Suprapubic skin (tissue), 4 donors: ENCODE data around the gene CMAS.

ENCODE experiments used
- EP300 ChIP-seq: sonication (generic); formaldehyde crosslinking; IDR thresholded peaks from one replicate; pipeline ENCODE4 v1.6.1; 2017; ENCODE audit warnings: antibody characterized with exemption
- POLR2A ChIP-seq, 2 donors: fragments of 450-650 bp; IDR thresholded peaks; one replicate each; pipeline ENCODE4 v1.6.1; 2017; ENCODE audit warnings: antibody characterized with exemption in 2 of 2, mild to moderate bottlenecking in 2 of 2, moderate library complexity in 2 of 2
- POLR2AphosphoS5 ChIP-seq, 3 donors: sonication (generic); formaldehyde crosslinking; IDR thresholded peaks; one replicate each; pipeline ENCODE4 v1.6.1; 2017; ENCODE audit warnings: antibody characterized with exemption in 3 of 3
- TF ChIP-seq, protein P1 (sequence below), 2 donors: fragments of 200-600 bp in 1 of 2; fragments of 450-650 bp in 1 of 2; sonication (generic) in 1 of 2; IDR thresholded peaks; one replicate each; pipeline ENCODE4 v1.5.1; 2016 to 2019; ENCODE audit warnings: antibody characterized with exemption in 2 of 2, mild to moderate bottlenecking in 1 of 2, moderate library complexity in 1 of 2

DNA sequence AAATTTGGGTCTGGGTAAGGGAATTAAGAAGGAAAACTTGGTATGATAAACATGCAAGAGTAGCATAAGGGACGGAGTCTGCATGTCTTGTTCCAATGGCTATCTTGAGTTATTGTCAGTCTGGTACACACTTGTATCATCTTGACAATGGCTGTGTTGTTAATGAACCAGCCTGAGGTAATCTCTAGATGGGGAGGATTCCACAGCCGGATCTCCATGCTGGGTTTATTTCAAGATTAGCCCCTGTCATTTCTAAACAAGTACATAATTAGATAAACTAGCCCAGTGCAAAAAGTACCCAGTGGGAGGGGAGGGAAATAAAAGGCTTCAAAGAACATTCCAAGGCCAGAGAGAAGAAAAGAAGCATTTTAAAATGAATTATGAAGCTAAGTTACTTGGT lies 16.5 kb upstream of the CMAS start:
- no peak for TF ChIP-seq POLR2A (IDR thresholded peaks at IDR 0.05)
- TF ChIP-seq, protein P1, sequence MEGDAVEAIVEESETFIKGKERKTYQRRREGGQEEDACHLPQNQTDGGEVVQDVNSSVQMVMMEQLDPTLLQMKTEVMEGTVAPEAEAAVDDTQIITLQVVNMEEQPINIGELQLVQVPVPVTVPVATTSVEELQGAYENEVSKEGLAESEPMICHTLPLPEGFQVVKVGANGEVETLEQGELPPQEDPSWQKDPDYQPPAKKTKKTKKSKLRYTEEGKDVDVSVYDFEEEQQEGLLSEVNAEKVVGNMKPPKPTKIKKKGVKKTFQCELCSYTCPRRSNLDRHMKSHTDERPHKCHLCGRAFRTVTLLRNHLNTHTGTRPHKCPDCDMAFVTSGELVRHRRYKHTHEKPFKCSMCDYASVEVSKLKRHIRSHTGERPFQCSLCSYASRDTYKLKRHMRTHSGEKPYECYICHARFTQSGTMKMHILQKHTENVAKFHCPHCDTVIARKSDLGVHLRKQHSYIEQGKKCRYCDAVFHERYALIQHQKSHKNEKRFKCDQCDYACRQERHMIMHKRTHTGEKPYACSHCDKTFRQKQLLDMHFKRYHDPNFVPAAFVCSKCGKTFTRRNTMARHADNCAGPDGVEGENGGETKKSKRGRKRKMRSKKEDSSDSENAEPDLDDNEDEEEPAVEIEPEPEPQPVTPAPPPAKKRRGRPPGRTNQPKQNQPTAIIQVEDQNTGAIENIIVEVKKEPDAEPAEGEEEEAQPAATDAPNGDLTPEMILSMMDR (IDR thresholded peaks at IDR 0.05) = no peak
- TF ChIP-seq EP300 = no peak
- no peak for TF ChIP-seq POLR2AphosphoS5 (IDR thresholded peaks at IDR 0.05)
